ENCODE results near the gene UTF1.

UTF1 gene

GRCh38 chr10:133278577-133279265, 48.7 kb downstream of the UTF1 start:
- DNase-seq (ENCODE audit: low read depth in 2 of 2), result peak; percentile 47 to 70

- no peak for DNase-seq (ENCODE audit: low read depth in 2 of 2)
Observed at GRCh38 chr10:133279326-133280226, 49.6 kb downstream of the UTF1 start.

GRCh38 chr10:133280391-133281059, 50.5 kb downstream of the UTF1 start:
- no peak for DNase-seq (ENCODE audit: low read depth in 2 of 2)

GRCh38 chr10:133281084-133281483, 51.1 kb downstream of the UTF1 start:
- no peak for DNase-seq (ENCODE audit: low read depth in 2 of 2)
